Testis (tissue), 2 donors: ENCODE measurements around the gene SARS2.

ENCODE experiments used
- POLR2A ChIP-seq: fragments of 450-650 bp; IDR thresholded peaks from one replicate; pipeline ENCODE4 v1.6.1; 2017; ENCODE audit warnings: antibody characterized with exemption, mild to moderate bottlenecking, moderate library complexity
- TF ChIP-seq, protein P1 (sequence below), 3 experiments: fragments of 450-650 bp in 2 of 3; fragments of 200-600 bp in 1 of 3; sonication (generic) in 1 of 3; IDR thresholded peaks; one replicate each; pipeline ENCODE4 v1.5.1; 2016 to 2019; ENCODE audit warnings: antibody characterized with exemption in 3 of 3, mild to moderate bottlenecking in 2 of 3, moderate library complexity in 1 of 3

DNA sequence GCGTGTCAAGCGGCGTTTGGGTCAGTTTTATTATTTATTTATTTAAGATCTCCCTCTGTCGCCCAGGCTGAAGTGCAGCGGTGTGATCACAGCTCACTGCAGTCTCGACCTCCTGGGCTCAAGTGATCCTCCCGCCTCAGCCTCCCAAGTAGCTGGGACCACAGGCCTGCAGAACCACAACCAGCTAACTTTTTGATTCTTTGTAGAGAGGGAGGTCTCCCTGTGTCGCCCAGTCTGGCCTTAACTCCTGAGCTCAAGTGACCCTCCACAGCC lies 894 bp upstream of the SARS2 start:
- no peak for TF ChIP-seq POLR2A
- TF ChIP-seq, protein P1, sequence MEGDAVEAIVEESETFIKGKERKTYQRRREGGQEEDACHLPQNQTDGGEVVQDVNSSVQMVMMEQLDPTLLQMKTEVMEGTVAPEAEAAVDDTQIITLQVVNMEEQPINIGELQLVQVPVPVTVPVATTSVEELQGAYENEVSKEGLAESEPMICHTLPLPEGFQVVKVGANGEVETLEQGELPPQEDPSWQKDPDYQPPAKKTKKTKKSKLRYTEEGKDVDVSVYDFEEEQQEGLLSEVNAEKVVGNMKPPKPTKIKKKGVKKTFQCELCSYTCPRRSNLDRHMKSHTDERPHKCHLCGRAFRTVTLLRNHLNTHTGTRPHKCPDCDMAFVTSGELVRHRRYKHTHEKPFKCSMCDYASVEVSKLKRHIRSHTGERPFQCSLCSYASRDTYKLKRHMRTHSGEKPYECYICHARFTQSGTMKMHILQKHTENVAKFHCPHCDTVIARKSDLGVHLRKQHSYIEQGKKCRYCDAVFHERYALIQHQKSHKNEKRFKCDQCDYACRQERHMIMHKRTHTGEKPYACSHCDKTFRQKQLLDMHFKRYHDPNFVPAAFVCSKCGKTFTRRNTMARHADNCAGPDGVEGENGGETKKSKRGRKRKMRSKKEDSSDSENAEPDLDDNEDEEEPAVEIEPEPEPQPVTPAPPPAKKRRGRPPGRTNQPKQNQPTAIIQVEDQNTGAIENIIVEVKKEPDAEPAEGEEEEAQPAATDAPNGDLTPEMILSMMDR (IDR thresholded peaks at IDR 0.05) = no peak
